ENCODE data around the gene BRSK1. TPM values are rescaled to one million over a fixed set of nuclear protein-coding genes. Genes with fewer than 3 reads are reported as not detected.
A peak's percentile ranks its signal among the peaks of the same experiment; 100 is the strongest.

The BRSK1 gene
- total RNA-seq, 1 donor from 2014 or later: 23.9 TPM

DNA sequence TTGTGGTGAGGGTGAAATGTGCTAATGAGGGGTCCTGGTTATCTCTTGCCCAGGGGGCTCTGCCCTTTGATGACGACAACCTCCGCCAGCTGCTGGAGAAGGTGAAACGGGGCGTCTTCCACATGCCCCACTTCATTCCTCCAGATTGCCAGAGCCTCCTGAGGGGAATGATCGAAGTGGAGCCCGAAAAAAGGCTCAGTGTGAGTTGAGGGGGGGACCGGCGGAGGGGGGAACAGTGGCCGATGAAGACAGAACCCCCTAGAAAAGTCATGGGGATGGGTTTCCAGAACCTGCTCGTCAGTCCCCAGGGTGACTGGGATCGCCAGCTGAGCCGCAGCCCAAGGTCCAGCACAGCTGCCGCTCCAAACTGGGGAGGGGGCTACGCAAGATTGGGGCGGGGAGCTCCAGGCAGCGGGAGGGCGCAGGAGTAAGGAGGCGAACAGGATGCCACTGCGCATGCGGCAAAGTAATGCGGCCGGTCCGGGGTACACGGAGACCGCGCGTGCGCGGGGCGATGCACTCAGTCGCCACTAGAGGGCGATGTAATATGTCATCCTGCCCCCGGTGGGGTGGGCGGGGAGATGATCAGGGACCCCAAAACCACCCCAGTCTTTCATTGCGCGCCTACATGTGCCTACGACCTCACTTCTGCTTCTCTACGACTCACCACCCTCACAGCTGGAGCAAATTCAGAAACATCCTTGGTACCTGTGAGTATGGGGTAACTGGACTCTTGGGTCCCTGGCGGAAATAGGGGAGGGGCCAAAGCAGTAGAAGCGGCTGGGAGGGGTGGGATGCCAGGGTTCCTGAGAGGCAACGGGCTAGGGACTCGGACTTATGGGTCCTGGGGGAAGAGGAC, 17.9 kb downstream of the BRSK1 start:
- Mint-ChIP-seq H3K9me3 (ENCODE audit: unreplicated experiment) (no peaks in the 10 kb centered on the region), H3K4me1 (ENCODE audit: unreplicated experiment) (peaks cover 9% of the 10 kb centered on the region), H3K27me3 (ENCODE audit: unreplicated experiment) (no peaks in the 10 kb centered on the region), H3K27ac (ENCODE audit: unreplicated experiment) (peak overlapping the region; percentile 34), H3K36me3 (ENCODE audit: unreplicated experiment) (peaks cover 4% of the 10 kb centered on the region), H3K4me3 (ENCODE audit: unreplicated experiment) (peak overlapping the region; percentile 64)
- TF ChIP-seq, protein P1, sequence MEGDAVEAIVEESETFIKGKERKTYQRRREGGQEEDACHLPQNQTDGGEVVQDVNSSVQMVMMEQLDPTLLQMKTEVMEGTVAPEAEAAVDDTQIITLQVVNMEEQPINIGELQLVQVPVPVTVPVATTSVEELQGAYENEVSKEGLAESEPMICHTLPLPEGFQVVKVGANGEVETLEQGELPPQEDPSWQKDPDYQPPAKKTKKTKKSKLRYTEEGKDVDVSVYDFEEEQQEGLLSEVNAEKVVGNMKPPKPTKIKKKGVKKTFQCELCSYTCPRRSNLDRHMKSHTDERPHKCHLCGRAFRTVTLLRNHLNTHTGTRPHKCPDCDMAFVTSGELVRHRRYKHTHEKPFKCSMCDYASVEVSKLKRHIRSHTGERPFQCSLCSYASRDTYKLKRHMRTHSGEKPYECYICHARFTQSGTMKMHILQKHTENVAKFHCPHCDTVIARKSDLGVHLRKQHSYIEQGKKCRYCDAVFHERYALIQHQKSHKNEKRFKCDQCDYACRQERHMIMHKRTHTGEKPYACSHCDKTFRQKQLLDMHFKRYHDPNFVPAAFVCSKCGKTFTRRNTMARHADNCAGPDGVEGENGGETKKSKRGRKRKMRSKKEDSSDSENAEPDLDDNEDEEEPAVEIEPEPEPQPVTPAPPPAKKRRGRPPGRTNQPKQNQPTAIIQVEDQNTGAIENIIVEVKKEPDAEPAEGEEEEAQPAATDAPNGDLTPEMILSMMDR (IDR thresholded peaks at IDR 0.05): peak; percentile 96
- DNase-seq (ENCODE audit: extremely low spot score, unreplicated experiment): peak; percentile 96

DNA sequence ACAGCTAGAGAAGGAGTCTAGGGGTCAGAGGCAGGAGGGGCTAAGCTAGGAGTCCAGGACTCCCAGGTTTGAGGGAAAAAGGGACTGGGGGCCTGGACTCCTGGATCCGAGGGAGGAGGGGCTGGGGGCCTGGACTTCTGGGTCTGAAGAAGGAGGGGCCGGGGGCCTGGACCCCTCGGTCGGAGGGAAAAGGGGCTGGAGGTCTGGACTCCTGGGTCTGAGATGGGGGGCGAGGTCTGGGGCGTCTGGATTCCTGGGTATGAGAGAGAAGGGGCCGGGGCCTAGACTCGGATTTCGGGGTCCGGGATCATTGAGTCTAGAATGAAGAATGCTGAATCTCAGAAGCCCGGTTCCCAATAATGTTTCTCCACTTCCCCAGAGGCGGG, 18.5 kb downstream of the BRSK1 start:
- Mint-ChIP-seq H3K9me3 (ENCODE audit: unreplicated experiment) (no peaks in the 10 kb centered on the region), H3K36me3 (ENCODE audit: unreplicated experiment) (peaks cover 9% of the 10 kb centered on the region), H3K4me3 (ENCODE audit: unreplicated experiment) (peak overlapping the region; percentile 64), H3K4me1 (ENCODE audit: unreplicated experiment) (peaks cover 9% of the 10 kb centered on the region), H3K27me3 (ENCODE audit: unreplicated experiment) (no peaks in the 10 kb centered on the region), H3K27ac (ENCODE audit: unreplicated experiment) (no peak overlapping the region)
- peak; percentile 81 for DNase-seq (ENCODE audit: extremely low spot score, unreplicated experiment)
- TF ChIP-seq, protein P1 (IDR thresholded peaks at IDR 0.05): no peak

DNA sequence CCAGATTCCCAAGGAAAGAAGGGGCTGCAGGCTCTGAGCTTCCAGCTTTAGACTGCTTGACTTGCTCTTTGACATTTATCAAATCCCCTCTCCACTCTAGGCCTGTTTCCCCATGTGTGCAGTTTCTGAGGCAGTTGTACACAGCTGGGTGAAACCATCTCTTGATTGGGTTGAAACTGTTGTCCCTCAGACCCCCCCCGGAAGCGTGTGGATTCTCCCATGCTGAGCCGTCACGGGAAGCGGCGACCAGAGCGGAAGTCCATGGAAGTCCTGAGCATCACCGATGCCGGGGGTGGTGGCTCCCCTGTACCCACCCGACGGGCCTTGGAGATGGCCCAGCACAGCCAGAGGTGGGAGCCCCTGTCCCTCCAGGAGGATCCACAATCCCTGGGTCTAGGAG, 19.7 kb downstream of the BRSK1 start:
- Mint-ChIP-seq H3K27me3 (ENCODE audit: unreplicated experiment) (no peaks in the 10 kb centered on the region), H3K4me3 (ENCODE audit: unreplicated experiment) (no peak overlapping the region), H3K9me3 (ENCODE audit: unreplicated experiment) (no peaks in the 10 kb centered on the region), H3K27ac (ENCODE audit: unreplicated experiment) (no peak overlapping the region), H3K4me1 (ENCODE audit: unreplicated experiment) (peaks cover 9% of the 10 kb centered on the region), H3K36me3 (ENCODE audit: unreplicated experiment) (peaks cover 11% of the 10 kb centered on the region)
- TF ChIP-seq, protein P1 (IDR thresholded peaks at IDR 0.05): no peak
- DNase-seq (ENCODE audit: extremely low spot score, unreplicated experiment): no peak

DNA sequence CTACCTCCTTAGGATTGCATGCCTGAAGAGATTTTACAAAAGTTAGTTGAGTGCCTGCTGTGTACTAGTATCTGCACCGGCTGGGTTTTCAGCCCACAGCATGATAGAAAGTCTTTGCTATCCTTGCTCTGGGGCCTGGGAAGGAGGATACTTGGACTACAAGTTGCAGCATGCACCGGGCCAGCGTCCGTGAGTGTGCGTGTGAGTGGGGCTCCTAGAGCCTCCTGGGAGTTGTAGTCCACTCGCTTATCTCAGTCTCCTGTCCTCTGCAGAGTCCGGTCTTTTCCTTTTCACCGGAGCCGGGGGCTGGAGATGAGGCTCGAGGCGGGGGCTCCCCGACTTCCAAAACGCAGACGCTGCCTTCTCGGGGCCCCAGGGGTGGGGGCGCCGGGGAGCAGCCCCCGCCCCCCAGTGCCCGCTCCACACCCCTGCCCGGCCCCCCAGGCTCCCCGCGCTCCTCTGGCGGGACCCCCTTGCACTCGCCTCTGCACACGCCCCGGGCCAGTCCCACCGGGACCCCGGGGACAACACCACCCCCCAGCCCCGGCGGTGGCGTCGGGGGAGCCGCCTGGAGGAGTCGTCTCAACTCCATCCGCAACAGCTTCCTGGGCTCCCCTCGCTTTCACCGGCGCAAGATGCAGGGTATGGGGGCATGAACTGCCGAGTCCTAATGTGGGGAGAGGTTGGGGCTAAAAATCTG, 20.6 kb downstream of the BRSK1 start:
- TF ChIP-seq, protein P1 (IDR thresholded peaks at IDR 0.05): no peak
- Mint-ChIP-seq H3K36me3 (ENCODE audit: unreplicated experiment) (peaks cover 16% of the 10 kb centered on the region), H3K27me3 (ENCODE audit: unreplicated experiment) (no peaks in the 10 kb centered on the region), H3K9me3 (ENCODE audit: unreplicated experiment) (no peaks in the 10 kb centered on the region), H3K4me1 (ENCODE audit: unreplicated experiment) (peaks cover 9% of the 10 kb centered on the region), H3K4me3 (ENCODE audit: unreplicated experiment) (no peak overlapping the region), H3K27ac (ENCODE audit: unreplicated experiment) (no peak overlapping the region)
- DNase-seq (ENCODE audit: extremely low spot score, unreplicated experiment): no peak

DNA sequence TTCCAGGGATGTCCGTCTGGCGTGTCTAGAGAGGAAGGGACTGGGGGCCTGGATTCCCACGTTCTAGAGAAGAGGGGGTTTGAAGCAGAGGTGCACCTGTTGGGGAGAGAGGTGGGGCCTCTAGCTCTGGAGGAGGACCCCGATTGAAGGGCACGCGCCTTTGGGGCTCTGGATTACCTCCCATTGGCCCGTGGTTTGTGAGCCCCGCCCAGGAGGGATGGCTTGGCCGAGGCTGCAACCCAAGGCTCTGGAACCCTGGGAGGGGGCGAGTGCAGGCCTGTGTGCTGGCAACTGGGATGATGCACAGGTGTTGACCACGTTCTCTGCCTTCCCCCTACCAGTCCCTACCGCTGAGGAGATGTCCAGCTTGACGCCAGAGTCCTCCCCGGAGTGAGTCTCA, 21.2 kb downstream of the BRSK1 start:
- Mint-ChIP-seq H3K27me3 (ENCODE audit: unreplicated experiment) (no peaks in the 10 kb centered on the region), H3K36me3 (ENCODE audit: unreplicated experiment) (peaks cover 16% of the 10 kb centered on the region), H3K4me3 (ENCODE audit: unreplicated experiment) (no peak overlapping the region), H3K9me3 (ENCODE audit: unreplicated experiment) (no peaks in the 10 kb centered on the region), H3K27ac (ENCODE audit: unreplicated experiment) (no peak overlapping the region), H3K4me1 (ENCODE audit: unreplicated experiment) (peaks cover 9% of the 10 kb centered on the region)
- no peak for DNase-seq (ENCODE audit: extremely low spot score, unreplicated experiment)
- TF ChIP-seq, protein P1 (IDR thresholded peaks at IDR 0.05): no peak
